Vagina (tissue), 2 donors: ENCODE results near the gene PTPN9. TPM values are rescaled to one million over a fixed set of nuclear protein-coding genes. Genes with fewer than 3 reads are reported as not detected.

Source experiments
- DNase-seq, 2 donors: peaks; one replicate each; pipeline ENCODE4 v3.0.0-alpha.2; 2017; ENCODE audit errors: extremely low spot score in 2 of 2
- H3K27ac ChIP-seq: fragments of 200-600 bp; sonication (generic); one replicate; pipeline ENCODE4 v1.5.1; 2019
- H3K27me3 ChIP-seq: fragments of 200-600 bp; sonication (generic); one replicate; pipeline ENCODE4 v1.5.1; 2019
- H3K36me3 ChIP-seq, 2 donors: fragments of 200-600 bp; sonication (generic); one replicate each; pipeline ENCODE4 v1.5.1; 2017 to 2019
- H3K4me1 ChIP-seq: fragments of 200-600 bp; sonication (generic); one replicate; pipeline ENCODE4 v1.5.1; 2019
- H3K4me3 ChIP-seq, 2 donors: fragments of 200-600 bp; sonication (generic); 1 replicate in 1 of 2; 2 replicates in 1 of 2; pipeline ENCODE4 v1.5.1; 2016 to 2019
- H3K9me3 ChIP-seq: fragments of 200-600 bp; sonication (generic); one replicate; pipeline ENCODE4 v1.5.1; 2019
- POLR2A ChIP-seq, 2 donors: fragments of 450-650 bp; IDR thresholded peaks; one replicate each; pipeline ENCODE4 v1.6.1; 2017; ENCODE audit warnings: antibody characterized with exemption in 2 of 2, mild to moderate bottlenecking in 2 of 2, moderate library complexity in 2 of 2
- POLR2AphosphoS5 ChIP-seq, 2 donors: sonication (generic); formaldehyde crosslinking; IDR thresholded peaks; one replicate each; pipeline ENCODE4 v1.9.0; 2017; ENCODE audit warnings: antibody characterized with exemption in 2 of 2, mild to moderate bottlenecking in 2 of 2, low read depth in 1 of 2; ENCODE audit not compliant: insufficient read depth in 1 of 2
- intact Hi-C: fragments of 100-400 bp; cut with DNase I; formaldehyde crosslinking; loops from one replicate; pipeline ENCODE4 v1.15.1; 2023
- total RNA-seq: library from RNA; depleted of rRNA; stranded (reverse); fragments of >200 nt; gene quantifications from one replicate; pipeline ENCODE4 v1.2.3, GENCODE V29; 2016
- TF ChIP-seq, protein P1 (sequence below), 3 experiments: fragments of 450-650 bp in 2 of 3; fragments of 200-600 bp in 1 of 3; sonication (generic) in 1 of 3; IDR thresholded peaks; one replicate each; pipeline ENCODE4 v1.5.1; 2017 to 2019; ENCODE audit warnings: antibody characterized with exemption in 3 of 3, mild to moderate bottlenecking in 2 of 3, moderate library complexity in 2 of 3

Gene PTPN9
- total RNA-seq, 1 donor from 2014 or later = 18.2 TPM

- Histone ChIP-seq H3K36me3 (peaks cover 0 to 40% of the 10 kb centered on the region in 2 donors), H3K27ac (peak overlapping the region; percentile 59), H3K9me3 (no peaks in the 10 kb centered on the region), H3K4me1 (peaks cover 29% of the 10 kb centered on the region), H3K4me3 (peak overlapping the region in 1 of 2 donors; percentile 5), H3K27me3 (no peaks in the 10 kb centered on the region)
- DNase-seq = no peak
- TF ChIP-seq, protein P1, sequence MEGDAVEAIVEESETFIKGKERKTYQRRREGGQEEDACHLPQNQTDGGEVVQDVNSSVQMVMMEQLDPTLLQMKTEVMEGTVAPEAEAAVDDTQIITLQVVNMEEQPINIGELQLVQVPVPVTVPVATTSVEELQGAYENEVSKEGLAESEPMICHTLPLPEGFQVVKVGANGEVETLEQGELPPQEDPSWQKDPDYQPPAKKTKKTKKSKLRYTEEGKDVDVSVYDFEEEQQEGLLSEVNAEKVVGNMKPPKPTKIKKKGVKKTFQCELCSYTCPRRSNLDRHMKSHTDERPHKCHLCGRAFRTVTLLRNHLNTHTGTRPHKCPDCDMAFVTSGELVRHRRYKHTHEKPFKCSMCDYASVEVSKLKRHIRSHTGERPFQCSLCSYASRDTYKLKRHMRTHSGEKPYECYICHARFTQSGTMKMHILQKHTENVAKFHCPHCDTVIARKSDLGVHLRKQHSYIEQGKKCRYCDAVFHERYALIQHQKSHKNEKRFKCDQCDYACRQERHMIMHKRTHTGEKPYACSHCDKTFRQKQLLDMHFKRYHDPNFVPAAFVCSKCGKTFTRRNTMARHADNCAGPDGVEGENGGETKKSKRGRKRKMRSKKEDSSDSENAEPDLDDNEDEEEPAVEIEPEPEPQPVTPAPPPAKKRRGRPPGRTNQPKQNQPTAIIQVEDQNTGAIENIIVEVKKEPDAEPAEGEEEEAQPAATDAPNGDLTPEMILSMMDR (IDR thresholded peaks at IDR 0.05) = no peak
- TF ChIP-seq POLR2A (IDR thresholded peaks at IDR 0.05) = no peak
- intact Hi-C loops = no loop called here
Observed at GRCh38 chr15:75620058-75620820, 41.1 kb upstream of the PTPN9 start.

GRCh38 chr15:75616766-75617165, 37.7 kb upstream of the PTPN9 start:
- TF ChIP-seq POLR2A (IDR thresholded peaks at IDR 0.05) (no peak), POLR2AphosphoS5 (IDR thresholded peaks at IDR 0.05; ENCODE audit: insufficient read depth in 1 of 2, low read depth in 1 of 2) (no peak)
- TF ChIP-seq, protein P1 (IDR thresholded peaks at IDR 0.05) = no peak
- intact Hi-C loops = loop anchor here (5.0 kb wide), 1 partner anchor 39 kb away; the partner anchor contains the start of gene PTPN9
- H3K4me1 ChIP-seq = peaks cover 20% of the 10 kb centered on the region
- H3K36me3 ChIP-seq = peaks cover 0 to 56% of the 10 kb centered on the region in 2 donors
- no peaks in the 10 kb centered on the region for H3K27me3 ChIP-seq
- H3K27ac ChIP-seq = no peak overlapping the region
- H3K4me3 ChIP-seq = no peak overlapping the region
- H3K9me3 ChIP-seq = no peaks in the 10 kb centered on the region
- DNase-seq = no peak

DNA sequence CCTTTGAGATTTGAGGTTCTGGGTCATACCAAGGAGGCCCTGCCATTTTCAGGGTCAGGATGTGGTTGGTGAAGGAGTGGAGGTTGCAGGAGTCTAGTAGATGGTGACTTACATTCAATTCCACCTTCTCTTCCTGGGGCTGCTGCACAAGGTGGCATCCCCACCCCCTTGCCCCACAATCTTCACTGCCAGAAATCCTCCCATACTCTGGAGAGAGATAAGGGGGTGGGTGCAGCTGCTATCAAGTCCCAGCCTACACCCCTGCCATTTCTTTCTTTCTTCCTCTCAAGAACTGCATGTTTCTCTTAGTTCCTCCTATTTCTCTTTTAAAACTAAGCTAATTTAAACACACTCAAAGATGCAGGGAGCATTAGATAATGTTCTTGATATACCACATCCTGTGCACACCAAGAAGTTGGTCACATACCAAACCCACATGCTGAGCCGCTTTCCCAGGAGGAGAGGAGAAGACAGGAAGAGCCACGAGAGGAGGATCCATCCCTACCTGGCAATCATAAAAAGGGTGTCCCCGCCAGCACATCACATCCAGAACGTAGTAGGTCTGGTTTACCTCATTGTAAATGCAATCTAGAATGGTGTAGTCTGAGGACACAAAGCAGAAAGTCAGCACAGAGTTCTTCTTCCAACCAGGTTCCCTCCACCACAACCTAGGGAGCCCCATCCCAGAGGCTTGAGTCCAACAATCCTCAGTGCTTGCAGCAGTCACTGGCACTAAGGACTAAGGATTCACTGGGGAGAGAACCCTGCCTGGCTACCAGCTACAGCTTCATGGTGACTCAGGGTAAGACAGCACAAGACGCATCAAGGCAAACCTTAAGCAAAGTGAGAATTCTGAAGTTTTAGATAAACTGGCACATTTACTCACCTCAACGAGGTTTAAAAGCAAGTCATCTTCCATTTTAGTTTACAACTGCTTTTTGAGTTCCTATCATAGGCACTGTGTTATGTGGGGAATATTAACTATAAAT, 27.9 kb upstream of the PTPN9 start:
- intact Hi-C loops = no loop called here
- no peaks in the 10 kb centered on the region for H3K27me3 ChIP-seq
- no peaks in the 10 kb centered on the region for H3K4me1 ChIP-seq
- H3K9me3 ChIP-seq = no peaks in the 10 kb centered on the region
- peaks cover 0 to 51% of the 10 kb centered on the region in 2 donors for H3K36me3 ChIP-seq
- H3K27ac ChIP-seq = no peak overlapping the region
- no peak for TF ChIP-seq POLR2AphosphoS5 (IDR thresholded peaks at IDR 0.05; ENCODE audit: insufficient read depth in 1 of 2, low read depth in 1 of 2)
- no peak for TF ChIP-seq POLR2A (IDR thresholded peaks at IDR 0.05)
- TF ChIP-seq, protein P1 (IDR thresholded peaks at IDR 0.05) = no peak
- DNase-seq = no peak
- H3K4me3 ChIP-seq = no peak overlapping the region

GRCh38 chr15:75606026-75606425, 26.9 kb upstream of the PTPN9 start:
- intact Hi-C loops = no loop called here
- no peak for DNase-seq
- no peaks in the 10 kb centered on the region for H3K4me1 ChIP-seq
- no peak overlapping the region for H3K27ac ChIP-seq
- TF ChIP-seq POLR2AphosphoS5 (IDR thresholded peaks at IDR 0.05; ENCODE audit: insufficient read depth in 1 of 2, low read depth in 1 of 2) = no peak
- TF ChIP-seq, protein P1 (IDR thresholded peaks at IDR 0.05) = no peak
- no peak overlapping the region for H3K4me3 ChIP-seq
- no peaks in the 10 kb centered on the region for H3K9me3 ChIP-seq
- H3K36me3 ChIP-seq = peaks cover 0 to 52% of the 10 kb centered on the region in 2 donors
- no peaks in the 10 kb centered on the region for H3K27me3 ChIP-seq
